HG03521 (cell line): ENCODE data around the gene APCDD1L.
"Not testable (repeated sequence)": the region's sequence is repeated elsewhere in the genome, so short reads cannot be mapped to it uniquely, and the experiment has no call there.

Experiments used
- ATAC-seq: cut with Tn5 transposase; IDR thresholded peaks from one replicate; pipeline ENCODE4 v1.9.1; 2021; ENCODE audit warnings: mild to moderate bottlenecking, moderate library complexity; ENCODE audit not compliant: unreplicated experiment

The APCDD1L gene

GRCh38 chr20:58420798-58421496, 94.3 kb downstream of the APCDD1L start:
- no peak for ATAC-seq

- no peak for ATAC-seq
Measured at GRCh38 chr20:58418949-58419748, 96.0 kb downstream of the APCDD1L start.

GRCh38 chr20:58417438-58417837, 97.8 kb downstream of the APCDD1L start:
- ATAC-seq, result no peak

- no peak for ATAC-seq
Measured at GRCh38 chr20:58416835-58417234, 98.4 kb downstream of the APCDD1L start.

- no peak for ATAC-seq
Measured at GRCh38 chr20:58416057-58416456, 99.1 kb downstream of the APCDD1L start.

GRCh38 chr20:58414786-58415185, 100.4 kb downstream of the APCDD1L start:
- ATAC-seq, result not testable (repeated sequence)

GRCh38 chr20:58414216-58414615, 101.0 kb downstream of the APCDD1L start:
- ATAC-seq, result not testable (repeated sequence)
